HepG2 (cell line): ENCODE data around the gene PRICKLE2.

ENCODE experiments used
- ARNTL ChIP-seq: sonication (generic); formaldehyde crosslinking; IDR thresholded peaks from 2 replicates; pipeline ENCODE4 v1.4.0; 2020; ENCODE audit warnings: mild to moderate bottlenecking, missing genetic modification reagents
- CREM ChIP-seq, 2 experiments: sonication (generic) in 1 of 2; formaldehyde crosslinking in 1 of 2; IDR thresholded peaks; 2 replicates each; pipeline versions ENCODE4 v1.4.0 to v1.6.1; 2016 to 2020; ENCODE audit warnings: antibody characterized with exemption in 1 of 2, mild to moderate bottlenecking in 1 of 2, missing genetic modification reagents in 1 of 2
- CTCF ChIP-seq: sonication (generic); formaldehyde crosslinking; IDR thresholded peaks from 2 replicates; pipeline ENCODE4 v1.5.0; 2020; ENCODE audit warnings: mild to moderate bottlenecking, missing genetic modification reagents, moderate library complexity
- HNRNPH1 ChIP-seq: fragments of 200-400 bp; formaldehyde crosslinking; optimal IDR thresholded peaks from 2 replicates; pipeline ENCODE3; 2017; ENCODE audit warnings: mild to moderate bottlenecking, low read depth, low read length
- MBNL3 ChIP-seq: fragments of 250-450 bp; sonication (Bioruptor Pico); conservative IDR thresholded peaks from 2 replicates; pipeline ENCODE4 v1.8.0; 2022; ENCODE audit warnings: mild to moderate bottlenecking, inconsistent platforms
- MXD1 ChIP-seq: sonication (generic); formaldehyde crosslinking; IDR thresholded peaks from 2 replicates; pipeline ENCODE4 v1.4.0; 2020; ENCODE audit warnings: mild to moderate bottlenecking, missing genetic modification reagents
- PHB2 ChIP-seq: fragments of 450-650 bp; IDR thresholded peaks from 2 replicates; pipeline ENCODE4 v1.6.1; 2018; ENCODE audit not compliant: partially characterized antibody
- REST ChIP-seq, 2 experiments: IDR thresholded peaks; 2 replicates each; pipeline ENCODE4 v1.6.1; 2011 to 2012; ENCODE audit warnings: low read length in 2 of 2, borderline replicate concordance in 1 of 2, low read depth in 1 of 2, mild to moderate bottlenecking in 1 of 2, moderate library complexity in 1 of 2
- TAF1 ChIP-seq: sonication (generic); formaldehyde crosslinking; IDR thresholded peaks from 2 replicates; pipeline ENCODE4 v1.4.0; 2020; ENCODE audit warnings: missing genetic modification reagents
- ZNF281 ChIP-seq: sonication (generic); formaldehyde crosslinking; IDR thresholded peaks from 2 replicates; pipeline ENCODE4 v1.4.0; 2020; ENCODE audit warnings: missing genetic modification reagents, borderline replicate concordance
- TF ChIP-seq, protein P1 (sequence below): sonication (generic); formaldehyde crosslinking; IDR thresholded peaks from 2 replicates; pipeline ENCODE4 v1.9.0; 2022; ENCODE audit warnings: low read depth, missing genetic modification reagents
- TF ChIP-seq, protein P2 (sequence below): sonication (generic); formaldehyde crosslinking; IDR thresholded peaks from 2 replicates; pipeline ENCODE4 v1.4.0; 2020; ENCODE audit warnings: mild to moderate bottlenecking, missing genetic modification reagents, borderline replicate concordance

GRCh38 chr3:64148955-64149653 lies 76.2 kb downstream of the PRICKLE2 start:
- TF ChIP-seq CTCF (no peak), TAF1 (CRISPR knock-in tag) (no peak), HNRNPH1 (no peak), ZNF281 (CRISPR knock-in tag) (no peak), PHB2 (no peak), MBNL3 (no peak), ARNTL (CRISPR knock-in tag) (no peak), CREM (IDR thresholded peaks at IDR 0.05) (no peak), CREM (CRISPR knock-in tag; IDR thresholded peaks at IDR 0.05) (no peak), REST (IDR thresholded peaks at IDR 0.05; ENCODE audit: borderline replicate concordance in 1 of 2, low read depth in 1 of 2, low read length in 2 of 2) (no peak), MXD1 (CRISPR knock-in tag) (no peak)
- TF ChIP-seq, protein P1, sequence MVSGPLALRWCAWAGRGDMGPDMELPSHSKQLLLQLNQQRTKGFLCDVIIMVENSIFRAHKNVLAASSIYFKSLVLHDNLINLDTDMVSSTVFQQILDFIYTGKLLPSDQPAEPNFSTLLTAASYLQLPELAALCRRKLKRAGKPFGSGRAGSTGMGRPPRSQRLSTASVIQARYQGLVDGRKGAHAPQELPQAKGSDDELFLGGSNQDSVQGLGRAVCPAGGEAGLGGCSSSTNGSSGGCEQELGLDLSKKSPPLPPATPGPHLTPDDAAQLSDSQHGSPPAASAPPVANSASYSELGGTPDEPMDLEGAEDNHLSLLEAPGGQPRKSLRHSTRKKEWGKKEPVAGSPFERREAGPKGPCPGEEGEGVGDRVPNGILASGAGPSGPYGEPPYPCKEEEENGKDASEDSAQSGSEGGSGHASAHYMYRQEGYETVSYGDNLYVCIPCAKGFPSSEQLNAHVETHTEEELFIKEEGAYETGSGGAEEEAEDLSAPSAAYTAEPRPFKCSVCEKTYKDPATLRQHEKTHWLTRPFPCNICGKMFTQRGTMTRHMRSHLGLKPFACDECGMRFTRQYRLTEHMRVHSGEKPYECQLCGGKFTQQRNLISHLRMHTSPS, result no peak
- TF ChIP-seq, protein P2, sequence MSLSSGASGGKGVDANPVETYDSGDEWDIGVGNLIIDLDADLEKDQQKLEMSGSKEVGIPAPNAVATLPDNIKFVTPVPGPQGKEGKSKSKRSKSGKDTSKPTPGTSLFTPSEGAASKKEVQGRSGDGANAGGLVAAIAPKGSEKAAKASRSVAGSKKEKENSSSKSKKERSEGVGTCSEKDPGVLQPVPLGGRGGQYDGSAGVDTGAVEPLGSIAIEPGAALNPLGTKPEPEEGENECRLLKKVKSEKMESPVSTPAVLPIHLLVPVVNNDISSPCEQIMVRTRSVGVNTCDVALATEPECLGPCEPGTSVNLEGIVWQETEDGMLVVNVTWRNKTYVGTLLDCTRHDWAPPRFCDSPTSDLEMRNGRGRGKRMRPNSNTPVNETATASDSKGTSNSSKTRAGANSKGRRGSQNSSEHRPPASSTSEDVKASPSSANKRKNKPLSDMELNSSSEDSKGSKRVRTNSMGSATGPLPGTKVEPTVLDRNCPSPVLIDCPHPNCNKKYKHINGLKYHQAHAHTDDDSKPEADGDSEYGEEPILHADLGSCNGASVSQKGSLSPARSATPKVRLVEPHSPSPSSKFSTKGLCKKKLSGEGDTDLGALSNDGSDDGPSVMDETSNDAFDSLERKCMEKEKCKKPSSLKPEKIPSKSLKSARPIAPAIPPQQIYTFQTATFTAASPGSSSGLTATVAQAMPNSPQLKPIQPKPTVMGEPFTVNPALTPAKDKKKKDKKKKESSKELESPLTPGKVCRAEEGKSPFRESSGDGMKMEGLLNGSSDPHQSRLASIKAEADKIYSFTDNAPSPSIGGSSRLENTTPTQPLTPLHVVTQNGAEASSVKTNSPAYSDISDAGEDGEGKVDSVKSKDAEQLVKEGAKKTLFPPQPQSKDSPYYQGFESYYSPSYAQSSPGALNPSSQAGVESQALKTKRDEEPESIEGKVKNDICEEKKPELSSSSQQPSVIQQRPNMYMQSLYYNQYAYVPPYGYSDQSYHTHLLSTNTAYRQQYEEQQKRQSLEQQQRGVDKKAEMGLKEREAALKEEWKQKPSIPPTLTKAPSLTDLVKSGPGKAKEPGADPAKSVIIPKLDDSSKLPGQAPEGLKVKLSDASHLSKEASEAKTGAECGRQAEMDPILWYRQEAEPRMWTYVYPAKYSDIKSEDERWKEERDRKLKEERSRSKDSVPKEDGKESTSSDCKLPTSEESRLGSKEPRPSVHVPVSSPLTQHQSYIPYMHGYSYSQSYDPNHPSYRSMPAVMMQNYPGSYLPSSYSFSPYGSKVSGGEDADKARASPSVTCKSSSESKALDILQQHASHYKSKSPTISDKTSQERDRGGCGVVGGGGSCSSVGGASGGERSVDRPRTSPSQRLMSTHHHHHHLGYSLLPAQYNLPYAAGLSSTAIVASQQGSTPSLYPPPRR (CRISPR knock-in tag), result no peak
